Measurements from ENCODE around the gene TSPAN18. TPM values are rescaled to one million over a fixed set of nuclear protein-coding genes. Genes with fewer than 3 reads are reported as not detected.

TSPAN18 gene
- total and polyA plus RNA-seq, 2 of the 8 experiments (the other 6 are each of a cell fraction or from before 2014, with no cell fraction given), result 5.2 to 10.2 TPM

GRCh38 chr11:44837661-44838060 lies 110.9 kb downstream of the TSPAN18 start:
- Histone ChIP-seq H3K23ac (ENCODE audit: insufficient read length) (no peak overlapping the region), H2AFZ (ENCODE audit: low read length) (no peak overlapping the region), H3K79me1 (ENCODE audit: low read depth, low read length) (no peaks in the 10 kb centered on the region), H3K4me1 (replicated peaks in 1 of 4; ENCODE audit: control insufficient read depth in 3 of 4, insufficient read depth in 4 of 4, low read length in 3 of 4) (peaks cover 10 to 30% (median 22%) of the 10 kb centered on the region in 4 experiments; a peak in 6 of 7 replicates), H2BK12ac (ENCODE audit: low read depth, low read length) (no peak overlapping the region), H3K4me3 (ENCODE audit: extremely low read depth in 1 of 4, insufficient read depth in 2 of 4, low read depth in 3 of 4, low read length in 4 of 4) (no peak overlapping the region), H3K36me3 (ENCODE audit: control insufficient read depth in 2 of 4, insufficient read depth in 4 of 4, low read length in 3 of 4) (no peaks in the 10 kb centered on the region), H3K27me3 (replicated peaks in 1 of 4; ENCODE audit: control insufficient read depth in 3 of 4, extremely low read depth in 1 of 4, insufficient read depth in 3 of 4, low read length in 3 of 4) (peaks cover 0 to 3% (median 2%) of the 10 kb centered on the region in 4 experiments; a peak in 3 of 7 replicates), H3K27ac (ENCODE audit: low read depth, low read length) (no peak overlapping the region), H3K14ac (ENCODE audit: insufficient read length) (no peak overlapping the region), H4K91ac (replicated peaks; ENCODE audit: insufficient read length, low read length) (no peak overlapping the region), H3K18ac (ENCODE audit: extremely low read depth, low read length) (no peak overlapping the region), H2AK5ac (ENCODE audit: low read depth, low read length) (no peak overlapping the region), H3K23me2 (ENCODE audit: low read depth, low read length) (no peaks in the 10 kb centered on the region), H3K9me3 (ENCODE audit: insufficient read depth in 2 of 2, low read depth in 1 of 2, low read length in 1 of 2) (peaks cover 0 to 10% of the 10 kb centered on the region in 2 experiments; a peak in 1 of 4 replicates), H2BK20ac (ENCODE audit: low read length) (no peak overlapping the region), H2BK5ac (ENCODE audit: low read depth, low read length) (no peak overlapping the region), H3K4ac (replicated peaks; ENCODE audit: insufficient read length, low read depth, low read length) (no peak overlapping the region), H3K4me2 (ENCODE audit: insufficient read depth in 1 of 2, low read depth in 2 of 2, low read length in 2 of 2) (no peak overlapping the region), H4K20me1 (replicated peaks in 1 of 2; ENCODE audit: control insufficient read depth in 1 of 2, insufficient read depth in 2 of 2, low read length in 2 of 2) (no peaks in the 10 kb centered on the region), H3K56ac (replicated peaks; ENCODE audit: insufficient read length, low read depth, low read length) (no peak overlapping the region), H4K5ac (ENCODE audit: insufficient read length, low read depth, low read length) (no peak overlapping the region), H4K8ac (ENCODE audit: extremely low read depth, insufficient read depth, low read length) (no peak overlapping the region), H2BK120ac (replicated peaks; ENCODE audit: low read depth, low read length) (no peak overlapping the region), H3K79me2 (ENCODE audit: control insufficient read depth in 1 of 2, insufficient read depth in 2 of 2, low read length in 2 of 2) (no peaks in the 10 kb centered on the region), H3K9ac (replicated peaks in 1 of 4; ENCODE audit: extremely low read depth in 1 of 4, low read depth in 3 of 4, low read length in 3 of 4) (no peak overlapping the region), H2BK15ac (ENCODE audit: low read length) (no peak overlapping the region)
- ChIA-PET POLR2A (ENCODE audit: partially characterized antibody) (interaction anchor here (1.4 kb wide), 1 partner anchor 12 kb away, joined by 4 read pairs; no protein-coding TSS in a partner anchor), CTCF (ENCODE audit: partially characterized antibody) (interaction anchor here (2.7 kb wide), 1 partner anchor 14 kb away, joined by 9 read pairs; no protein-coding TSS in a partner anchor)
- no peak for DNase-seq (ENCODE audit: low read depth in 1 of 2, low spot score in 2 of 2)
- WGBS, 2 experiments (ENCODE audit: extremely low coverage in 1 of 2, insufficient coverage in 1 of 2, insufficient read length in 1 of 2, insufficient replicate concordance in 2 of 2, low coverage in 1 of 2, low lambda C conversion rate in 2 of 2, missing lambda C conversion rate in 1 of 2), result 94% methylated on average over 1 of the region's 1 CpG; no CpG with 5 or more reads in 1 of the 2 experiments
- FAIRE-seq, result no peak
- TF ChIP-seq SRF (IDR thresholded peaks at IDR 0.05; ENCODE audit: low read depth, low read length) (no peak), CHD2 (IDR thresholded peaks at IDR 0.05; ENCODE audit: low read length) (no peak)
